Measurements from ENCODE around the gene FAM221B.

FAM221B gene

GRCh38 chr9:35845824-35846771 lies 17.6 kb upstream of the FAM221B start:
- no peak for DNase-seq (ENCODE audit: low spot score)

DNA sequence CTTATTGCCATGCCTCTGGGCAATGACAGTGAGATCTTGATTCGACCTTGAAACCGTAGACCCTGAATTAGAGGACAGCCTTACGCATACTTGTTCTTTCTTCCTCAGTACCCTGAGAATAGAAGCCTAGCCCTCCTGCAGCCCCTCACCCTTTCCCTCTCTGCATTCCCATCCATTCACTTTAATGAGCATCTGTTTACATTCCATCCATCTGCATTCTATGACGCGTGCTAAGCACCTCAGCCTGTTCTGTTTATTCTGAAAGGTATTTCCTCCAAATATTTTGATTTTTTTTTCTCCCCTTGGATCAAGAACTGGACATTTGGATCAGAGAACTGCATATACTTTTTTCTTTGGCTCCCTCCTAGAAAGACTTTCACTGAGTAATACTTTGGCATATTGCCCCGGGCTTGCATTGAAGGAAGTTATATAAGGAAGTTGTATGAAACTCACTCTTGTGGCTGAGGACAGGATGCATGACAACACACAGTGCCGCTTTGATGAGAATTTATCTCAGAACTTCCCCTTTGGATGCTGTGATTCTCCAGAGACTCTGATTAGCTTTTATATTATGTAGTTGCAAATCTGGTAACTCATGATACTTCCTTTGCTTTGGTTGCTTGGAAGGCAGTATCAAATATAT lies 16.2 kb upstream of the FAM221B start:
- DNase-seq (ENCODE audit: low spot score) = peak; percentile 96

GRCh38 chr9:35842795-35843194 lies 14.3 kb upstream of the FAM221B start:
- no peak for DNase-seq (ENCODE audit: low spot score)

- no peak for DNase-seq (ENCODE audit: low spot score)
Observed at GRCh38 chr9:35842020-35842745, 13.7 kb upstream of the FAM221B start.

GRCh38 chr9:35841645-35841900 lies 13.0 kb upstream of the FAM221B start:
- DNase-seq (ENCODE audit: low spot score) = no peak

DNA sequence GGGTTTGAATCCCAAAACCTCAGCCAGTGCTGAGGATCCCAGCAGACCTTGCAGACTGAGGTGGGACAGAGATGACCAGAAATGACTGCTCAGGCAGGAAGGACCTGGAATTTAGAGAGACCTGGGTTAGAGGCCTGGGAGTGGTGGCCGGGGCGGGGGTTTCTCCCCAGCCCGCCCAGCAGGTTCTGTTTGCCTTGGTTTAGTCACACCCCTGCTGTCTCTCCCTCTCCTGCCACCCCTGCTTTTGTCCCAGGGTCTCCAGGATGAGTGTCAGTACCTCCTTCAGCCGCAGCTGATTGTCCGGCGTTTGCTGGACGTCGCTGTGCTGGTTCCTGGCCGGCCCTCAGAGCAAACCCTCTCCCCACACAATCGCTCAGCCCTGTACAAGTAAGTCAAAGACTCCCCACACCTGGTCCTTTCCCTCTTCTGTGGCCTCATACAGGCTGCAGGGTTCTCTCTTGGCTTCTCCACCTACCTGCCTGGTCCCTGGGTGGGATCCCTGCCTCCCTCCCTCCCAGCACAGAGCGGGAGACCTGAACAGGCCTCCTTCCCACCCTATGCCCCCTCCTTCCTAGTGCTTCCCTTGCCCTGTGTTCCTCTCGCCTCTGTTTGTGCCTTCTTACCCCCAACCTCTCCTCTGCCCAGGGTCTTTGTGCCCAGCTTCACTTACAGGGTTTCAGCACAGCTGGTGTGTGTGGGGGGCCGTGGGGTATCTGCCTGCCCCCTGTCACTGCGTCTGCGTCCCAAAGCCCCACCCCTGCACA lies 12.5 kb upstream of the FAM221B start:
- no peak for DNase-seq (ENCODE audit: low spot score)

- no peak for DNase-seq (ENCODE audit: low spot score)
Observed at GRCh38 chr9:35839926-35840325, 11.4 kb upstream of the FAM221B start.

- no peak for DNase-seq (ENCODE audit: low spot score)
Observed at GRCh38 chr9:35836595-35836994, 8.1 kb upstream of the FAM221B start.

DNA sequence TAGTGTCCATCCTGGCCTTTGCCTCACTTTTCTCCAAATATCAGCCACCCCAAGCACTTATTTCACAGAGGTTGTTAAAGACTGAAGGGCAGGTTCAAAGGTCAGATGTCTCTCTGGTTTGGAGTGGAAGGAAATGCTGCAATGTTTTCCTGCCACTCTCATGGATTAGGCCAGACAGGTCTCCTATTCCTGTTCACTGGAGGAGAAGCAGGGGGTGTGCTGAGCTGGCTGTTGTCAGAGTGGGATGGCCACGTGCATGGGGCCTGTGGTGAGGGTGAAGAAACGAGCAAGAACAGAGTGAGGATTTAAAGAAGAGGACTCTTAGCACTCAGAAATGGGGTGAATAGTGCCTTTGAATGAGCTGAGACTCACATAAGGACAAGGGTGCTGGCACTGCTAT lies 7.2 kb upstream of the FAM221B start:
- DNase-seq (ENCODE audit: low spot score) = no peak

DNA sequence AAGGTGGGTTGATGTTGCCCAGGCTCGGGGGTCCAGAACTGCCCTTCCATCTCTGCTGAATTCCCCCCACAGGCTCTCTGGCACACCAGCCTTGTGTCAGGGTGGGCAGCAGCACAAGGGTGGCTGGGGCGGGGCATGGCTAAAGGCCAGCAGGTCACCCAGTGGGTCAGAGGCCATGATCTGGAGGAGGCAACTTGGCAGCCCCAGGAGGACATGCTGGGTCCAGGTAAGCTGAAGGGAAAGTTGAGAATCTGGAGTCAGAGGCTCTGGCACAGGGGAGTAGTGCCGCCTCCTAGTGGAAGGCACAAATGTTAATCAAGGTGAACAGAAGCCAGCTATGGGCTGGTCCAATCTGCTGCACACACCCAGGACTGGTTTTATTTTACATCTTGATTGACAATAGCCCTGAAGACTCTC lies 6.7 kb upstream of the FAM221B start:
- no peak for DNase-seq (ENCODE audit: low spot score)

- DNase-seq (ENCODE audit: low spot score) = no peak
Observed at GRCh38 chr9:35834260-35835215, 6.0 kb upstream of the FAM221B start.

DNA sequence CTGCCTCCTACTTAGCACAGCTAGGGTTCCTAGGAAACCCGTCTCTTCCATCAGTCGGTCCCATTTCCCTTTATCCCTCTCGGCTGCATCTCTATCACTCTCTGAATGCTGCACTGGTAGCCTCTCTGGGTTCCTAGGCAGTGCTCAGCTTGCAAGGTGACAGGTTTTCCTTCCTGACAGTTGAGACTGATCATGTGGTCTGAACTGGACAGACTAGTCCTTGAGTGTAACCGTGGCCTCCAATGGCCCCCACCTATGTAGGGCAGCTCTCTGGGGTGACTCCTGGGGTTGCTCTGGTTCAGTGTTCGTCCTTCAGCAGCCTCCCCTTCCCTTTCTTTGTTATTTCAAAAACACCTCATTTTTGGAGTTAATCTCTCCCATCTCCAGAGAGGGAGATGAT lies 4.3 kb upstream of the FAM221B start:
- no peak for DNase-seq (ENCODE audit: low spot score)

GRCh38 chr9:35831040-35831439 lies 2.5 kb upstream of the FAM221B start:
- DNase-seq (ENCODE audit: low spot score) = no peak

- DNase-seq (ENCODE audit: low spot score) = no peak
Observed at GRCh38 chr9:35829764-35830096, 1.2 kb upstream of the FAM221B start.

DNA sequence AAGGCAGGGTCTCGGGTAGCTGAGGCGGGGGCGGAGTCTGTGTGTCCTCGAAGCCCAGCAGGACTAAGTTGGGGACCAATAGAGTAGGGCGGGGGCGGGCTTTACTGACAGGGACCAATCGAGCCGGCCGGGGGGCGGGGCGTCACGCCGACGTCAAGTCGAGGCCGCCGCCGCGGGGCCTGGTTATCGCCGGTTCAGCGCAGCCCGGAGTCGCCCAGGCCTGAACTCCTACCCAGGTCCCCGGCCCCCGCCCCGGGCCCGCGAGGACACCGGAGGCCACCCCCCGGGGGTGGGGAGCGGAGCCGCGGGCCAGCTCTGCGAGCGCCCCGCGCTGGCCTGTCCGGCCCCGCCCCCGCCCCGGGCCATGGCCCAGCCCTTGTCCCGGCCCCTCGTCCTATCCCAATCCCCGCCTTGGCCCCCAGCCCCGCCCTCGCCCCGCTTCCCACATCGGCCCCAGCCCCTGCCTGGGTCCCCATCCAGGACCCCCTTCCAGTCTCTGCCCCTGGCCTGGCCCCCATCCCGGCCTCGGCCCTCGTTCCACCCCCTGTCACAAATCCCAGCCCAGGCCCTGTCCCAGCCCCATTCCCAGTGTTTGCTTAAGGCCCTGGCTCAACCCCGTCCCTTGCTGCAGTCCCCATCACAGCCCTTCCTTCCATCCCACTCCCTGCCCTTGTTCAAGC lies 692 bp upstream of the FAM221B start, which contains the start of gene TMEM8B:
Gene TMEM8B (plus strand): TSS at position 145 of the 680 bp plus-strand sequence. CDS start 220 bp downstream, at position 365.
- DNase-seq (ENCODE audit: low spot score) = peak; percentile 92

DNA sequence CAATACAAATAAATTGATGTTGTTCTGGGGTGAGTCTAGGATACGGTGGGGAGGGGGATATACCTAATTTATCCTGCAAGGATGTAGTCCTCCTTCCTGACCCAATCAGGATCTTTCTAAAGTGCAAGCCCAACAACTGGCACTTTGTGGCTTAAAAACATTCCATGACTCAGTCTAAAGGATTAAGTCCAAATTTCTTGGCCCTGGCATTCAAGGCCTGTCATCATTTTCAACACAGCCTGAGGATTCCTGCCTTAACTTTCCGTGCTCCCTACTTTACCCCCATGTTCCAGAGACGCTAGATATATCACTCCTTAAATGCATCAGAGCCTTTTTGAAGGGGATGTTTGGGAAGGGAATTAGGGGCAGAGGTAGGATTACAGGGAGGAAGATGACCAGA lies 1.0 kb downstream of the FAM221B start:
- no peak for DNase-seq (ENCODE audit: low spot score)

DNA sequence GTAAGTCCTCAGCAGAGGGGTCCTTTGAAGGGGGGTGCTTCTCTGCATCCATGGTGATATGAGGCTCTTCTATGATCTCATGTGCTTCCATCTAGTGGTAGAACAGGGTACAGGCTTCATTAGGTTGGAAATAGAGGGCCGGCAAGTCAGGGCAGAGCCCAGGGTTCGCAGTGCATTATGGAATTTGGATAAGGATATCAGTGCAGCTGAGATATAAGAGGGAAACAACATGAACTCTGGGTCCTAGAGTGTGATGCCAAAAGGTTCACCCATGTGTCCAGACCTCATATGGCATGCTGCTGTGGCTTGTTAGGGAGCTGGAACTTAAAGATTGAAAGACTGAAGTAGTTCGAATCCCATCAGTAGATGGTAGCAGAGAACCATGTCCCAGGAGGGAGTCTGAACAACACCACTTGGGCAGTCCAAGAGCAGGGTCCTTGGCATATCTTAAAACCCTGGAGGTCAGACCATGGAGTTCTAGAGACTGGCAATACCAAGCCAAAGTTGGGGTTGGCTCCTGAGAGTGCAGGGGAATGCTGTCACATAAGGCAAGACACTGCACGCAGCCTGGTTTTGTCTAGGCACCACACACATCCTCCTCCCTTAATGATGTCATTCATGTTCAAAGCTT lies 2.3 kb downstream of the FAM221B start:
- DNase-seq (ENCODE audit: low spot score) = peak; percentile 74

GRCh38 chr9:35822926-35823325 lies 5.6 kb downstream of the FAM221B start:
- no peak for DNase-seq (ENCODE audit: low spot score)

- no peak for DNase-seq (ENCODE audit: low spot score)
Observed at GRCh38 chr9:35820076-35820475, 8.5 kb downstream of the FAM221B start.

DNA sequence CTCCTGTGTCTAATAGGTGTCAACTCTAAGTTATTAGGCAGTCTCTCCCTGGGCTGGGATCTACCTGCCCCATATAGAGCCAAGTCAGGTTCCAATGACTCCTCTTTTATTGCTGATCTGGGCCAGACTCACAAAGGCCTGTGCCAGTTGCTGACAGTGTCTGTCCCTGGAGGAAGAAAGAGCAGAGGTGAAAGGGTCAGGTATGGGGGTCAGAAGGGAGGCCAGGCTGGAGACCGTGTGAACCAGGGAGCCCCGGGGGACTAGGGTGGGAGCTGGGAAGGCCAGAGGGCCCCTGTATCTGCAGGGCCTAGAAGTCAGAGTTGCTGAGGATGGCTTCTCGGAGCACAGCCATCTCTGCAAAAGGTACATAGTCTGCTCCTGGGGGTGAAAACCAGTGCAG lies 10.2 kb downstream of the FAM221B start:
- no peak for DNase-seq (ENCODE audit: low spot score)

All from COLO829 (cell line).